HG03460 (cell line): Measurements from ENCODE around the gene CPE.
"Not testable (repeated sequence)": the region's sequence is repeated elsewhere in the genome, so short reads cannot be mapped to it uniquely, and the experiment has no call there.

Experiments used
- ATAC-seq: cut with Tn5 transposase; IDR thresholded peaks from one replicate; pipeline ENCODE4 v1.9.1; 2021; ENCODE audit not compliant: unreplicated experiment

The CPE gene

GRCh38 chr4:165403637-165404036 lies 24.8 kb downstream of the CPE start:
- no peak for ATAC-seq

GRCh38 chr4:165404080-165404479 lies 25.3 kb downstream of the CPE start:
- ATAC-seq = no peak

GRCh38 chr4:165404696-165405095 lies 25.9 kb downstream of the CPE start:
- ATAC-seq = no peak

GRCh38 chr4:165410214-165410613 lies 31.4 kb downstream of the CPE start:
- no peak for ATAC-seq

- ATAC-seq = no peak
These were observed 37.1 kb downstream of the CPE start for GRCh38 chr4:165415910-165416309.

- no peak for ATAC-seq
These were observed 39.3 kb downstream of the CPE start for GRCh38 chr4:165418073-165418472.

- ATAC-seq = no peak
These were observed 46.8 kb downstream of the CPE start for GRCh38 chr4:165425629-165426028.

- no peak for ATAC-seq
These were observed 47.5 kb downstream of the CPE start for GRCh38 chr4:165426331-165426730.

- no peak for ATAC-seq
These were observed 48.0 kb downstream of the CPE start for GRCh38 chr4:165426823-165427222.

- ATAC-seq = no peak
These were observed 50.1 kb downstream of the CPE start for GRCh38 chr4:165428957-165429356.

GRCh38 chr4:165433529-165433928 lies 54.7 kb downstream of the CPE start:
- ATAC-seq = no peak

GRCh38 chr4:165437691-165438090 lies 58.9 kb downstream of the CPE start:
- no peak for ATAC-seq

- ATAC-seq = no peak
These were observed 60.5 kb downstream of the CPE start for GRCh38 chr4:165439344-165439743.

- no peak for ATAC-seq
These were observed 61.2 kb downstream of the CPE start for GRCh38 chr4:165439981-165440380.

GRCh38 chr4:165440415-165441158 lies 61.8 kb downstream of the CPE start:
- no peak for ATAC-seq

GRCh38 chr4:165443276-165443675 lies 64.5 kb downstream of the CPE start:
- ATAC-seq = no peak

GRCh38 chr4:165448700-165449099 lies 69.9 kb downstream of the CPE start:
- no peak for ATAC-seq

- ATAC-seq = no peak
These were observed 70.5 kb downstream of the CPE start for GRCh38 chr4:165449333-165449732.

- ATAC-seq = no peak
These were observed 72.1 kb downstream of the CPE start for GRCh38 chr4:165450871-165451270.

- not testable (repeated sequence) for ATAC-seq
These were observed 74.3 kb downstream of the CPE start for GRCh38 chr4:165453140-165453539.

- no peak for ATAC-seq
These were observed 75.6 kb downstream of the CPE start for GRCh38 chr4:165454426-165454825.

- no peak for ATAC-seq
These were observed 79.0 kb downstream of the CPE start for GRCh38 chr4:165457793-165458192.

GRCh38 chr4:165458471-165458870 lies 79.7 kb downstream of the CPE start:
- ATAC-seq = no peak
